HG02852 (cell line): Measurements from ENCODE around the gene FFAR1.

Experiments used
- ATAC-seq: cut with Tn5 transposase; IDR thresholded peaks from one replicate; pipeline ENCODE4 v1.9.1; 2021; ENCODE audit warnings: mild to moderate bottlenecking, moderate library complexity; ENCODE audit not compliant: unreplicated experiment

The FFAR1 gene

GRCh38 chr19:35383536-35383935 lies 35.8 kb downstream of the FFAR1 start:
- no peak for ATAC-seq

- ATAC-seq: no peak
Measured at GRCh38 chr19:35388277-35389054, 40.8 kb downstream of the FFAR1 start.

- ATAC-seq: no peak
Measured at GRCh38 chr19:35389192-35389861, 41.6 kb downstream of the FFAR1 start.

- ATAC-seq: no peak
Measured at GRCh38 chr19:35392742-35393715, 45.3 kb downstream of the FFAR1 start.

DNA sequence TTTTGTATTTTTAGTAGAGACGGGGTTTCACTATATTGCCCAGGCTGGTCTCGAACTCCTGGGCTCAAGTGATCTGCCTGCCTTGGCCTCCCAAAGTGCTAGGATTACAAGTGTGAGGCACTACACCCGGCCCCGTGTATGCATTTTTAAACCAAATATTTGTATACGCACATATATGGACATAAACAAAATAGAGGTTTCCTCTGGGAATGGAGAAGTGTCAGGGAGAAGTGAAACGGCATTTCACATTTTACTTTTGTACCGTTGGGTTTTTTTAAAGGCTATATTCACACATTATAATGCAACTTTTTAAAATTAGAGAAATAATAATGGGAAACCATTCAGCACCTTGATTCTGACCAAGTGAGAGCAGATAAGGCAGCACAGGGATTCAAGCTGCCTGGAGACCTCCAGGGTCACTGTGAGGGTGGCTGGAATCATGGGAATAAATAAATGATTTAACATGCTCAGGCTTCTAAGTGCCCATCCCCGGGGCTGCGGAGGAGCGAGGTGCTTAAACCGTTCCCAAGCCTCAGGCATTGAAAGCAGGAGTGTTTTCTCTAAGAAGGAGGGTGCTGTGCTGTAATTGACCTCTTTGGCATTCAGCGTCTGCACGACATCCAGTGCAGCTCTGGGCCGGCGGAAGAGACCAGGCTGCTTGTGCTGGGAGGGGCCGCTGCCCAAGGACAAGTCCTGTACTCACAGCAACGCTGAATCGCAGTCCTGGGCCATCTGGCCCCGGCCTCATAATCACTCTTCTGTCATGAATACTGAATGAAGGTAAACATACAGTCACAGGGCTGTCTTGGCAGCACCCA lies 47.9 kb downstream of the FFAR1 start:
- no peak for ATAC-seq

GRCh38 chr19:35396240-35396885 lies 48.7 kb downstream of the FFAR1 start:
- ATAC-seq: no peak

- ATAC-seq: no peak
Measured at GRCh38 chr19:35397064-35397463, 49.4 kb downstream of the FFAR1 start.
